Measurements from ENCODE around the gene MYBPH. TPM values are rescaled to one million over a fixed set of nuclear protein-coding genes. Genes with fewer than 3 reads are reported as not detected.

MYBPH gene
- polyA plus RNA-seq, 2 of the 4 experiments (the other 2 are of a cell fraction), result not detected

DNA sequence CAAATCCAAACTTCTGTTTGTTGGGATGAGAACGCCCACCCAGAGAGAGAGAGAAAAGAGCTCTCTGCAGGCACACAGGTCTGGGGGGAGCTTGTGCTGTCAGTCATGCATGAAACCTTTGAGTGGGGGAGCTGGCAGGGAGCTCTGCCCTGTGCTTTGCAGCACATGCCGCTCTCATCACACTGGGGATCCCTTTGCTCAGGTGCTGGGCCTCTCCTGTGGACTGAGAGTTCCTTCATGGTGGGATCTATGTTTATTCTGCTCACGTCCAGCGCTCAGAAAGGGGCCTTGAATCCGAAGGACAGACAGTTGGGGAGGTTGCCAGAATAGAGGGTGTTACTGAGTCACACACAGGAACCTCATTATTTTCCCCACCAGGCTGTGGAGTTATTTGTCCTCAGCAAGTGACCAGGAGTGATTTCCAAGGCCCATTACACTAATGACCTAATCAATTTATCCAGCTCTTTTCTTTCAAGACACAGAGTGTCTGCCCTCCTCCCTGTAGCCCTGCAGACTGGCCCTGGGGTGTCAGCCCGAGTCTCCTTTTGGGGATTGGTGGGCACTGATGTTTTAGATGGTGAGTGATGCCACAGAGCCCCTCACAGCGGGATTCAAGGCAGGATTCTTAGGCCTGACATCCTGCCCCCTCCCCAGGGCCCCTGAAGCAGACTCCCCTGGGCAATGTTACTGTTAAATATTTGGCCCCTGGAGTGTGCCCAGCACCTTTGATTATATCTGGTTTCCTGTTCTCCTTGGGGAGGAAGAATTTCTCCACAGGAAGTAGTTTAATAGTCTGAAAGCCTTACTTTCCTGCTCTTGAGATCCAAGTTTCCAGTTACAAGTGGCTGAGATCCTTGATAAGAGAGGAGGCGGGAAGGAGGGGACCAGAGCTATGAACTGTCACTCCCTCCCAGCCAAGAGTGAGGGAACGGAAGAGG is 22.3 kb downstream of the MYBPH start (continued):
- TF ChIP-seq MYC (IDR thresholded peaks at IDR 0.05; ENCODE audit: borderline replicate concordance, low read length) (no peak), EHF (CRISPR knock-in tag; IDR thresholded peaks at IDR 0.05) (no peak), HEYL (CRISPR knock-in tag; IDR thresholded peaks at IDR 0.05) (no peak), FOSL2 (IDR thresholded peaks at IDR 0.05) (no peak), FOSL2 (CRISPR knock-in tag; IDR thresholded peaks at IDR 0.05) (no peak)

GRCh38 chr1:203152158-203153034 is 23.2 kb downstream of the MYBPH start:
- CTCF ChIA-PET, result interaction anchor here (0.6 to 3.3 kb wide), 5 partner anchors 16 to 259 kb away, joined by 3 to 16 read pairs (median 4); no protein-coding TSS in a partner anchor
- peak overlapping the region; percentile 33; the same call in 1 of the 3 replicates for H3K4me2 ChIP-seq
- TF ChIP-seq HOXB5 (CRISPR knock-in tag; IDR thresholded peaks at IDR 0.05) (no peak), CEBPB (IDR thresholded peaks at IDR 0.05) (peak; percentile 18 to 30; a peak in 1 of 4 replicates)

GRCh38 chr1:203151362-203152157 is 24.1 kb downstream of the MYBPH start:
- POLR2A ChIA-PET, result interaction anchor here (1.0 kb wide), 1 partner anchor 19 kb away, joined by 3 read pairs; no protein-coding TSS in a partner anchor
- TF ChIP-seq JUNB (IDR thresholded peaks at IDR 0.05) (no peak), MAFK (IDR thresholded peaks at IDR 0.05; ENCODE audit: partially characterized antibody) (no peak), FOXS1 (CRISPR knock-in tag; IDR thresholded peaks at IDR 0.05) (no peak), HEYL (CRISPR knock-in tag; IDR thresholded peaks at IDR 0.05) (no peak), EHMT2 (IDR thresholded peaks at IDR 0.05; ENCODE audit: low read depth) (no peak)
- 64% methylated on average over 9 of the region's 9 CpGs for WGBS (ENCODE audit: missing lambda C conversion rate)
- no peak overlapping the region for H3K4me3 ChIP-seq
- peak overlapping the region in 1 of 2 experiments; percentile 51; a peak in 1 of 6 replicates for H3K27ac ChIP-seq
- CTCF ChIA-PET, result interaction anchor here (1.1 to 3.3 kb wide), 7 partner anchors 13 to 260 kb away, joined by 3 to 16 read pairs (median 4); no protein-coding TSS in a partner anchor
- no peak for FAIRE-seq
- no peak overlapping the region for H3K4me2 ChIP-seq
- no peaks in the 10 kb centered on the region for H3K9me3 ChIP-seq
- no peak for ATAC-seq
- H3K4me1 ChIP-seq, result peaks cover 19% of the 10 kb centered on the region
- DNase-seq (ENCODE audit: low read depth in 1 of 2, low spot score in 1 of 2), result no peak

More at GRCh38 chr1:203152158-203153034, 23.2 kb downstream of the MYBPH start:
- ATAC-seq, result peak in 1 of 2 experiments; percentile 13; a peak in 2 of 6 replicates
- DNase-seq (ENCODE audit: low read depth in 1 of 2, low spot score in 1 of 2), result peak in 1 of 2 experiments; percentile 38
- POLR2A ChIA-PET, result no interaction called here
- WGBS (ENCODE audit: missing lambda C conversion rate), result 41% methylated on average over 10 of the region's 10 CpGs
- Histone ChIP-seq H3K9me3 (no peaks in the 10 kb centered on the region; the same call in 2 of the 3 replicates), H3K27ac (peak overlapping the region in 1 of 2 experiments; percentile 51; a peak in 1 of 6 replicates), H3K4me1 (peaks cover 19% of the 10 kb centered on the region), H3K4me3 (no peak overlapping the region)
- FAIRE-seq, result no peak

GRCh38 chr1:203150511-203151297 is 24.9 kb downstream of the MYBPH start:
- Histone ChIP-seq H3K4me2 (no peak overlapping the region), H3K4me3 (no peak overlapping the region), H3K4me1 (peaks cover 19% of the 10 kb centered on the region), H3K27ac (no peak overlapping the region), H3K9me3 (no peaks in the 10 kb centered on the region)
- POLR2A ChIA-PET, result interaction anchor here (1.0 kb wide), 1 partner anchor 18 kb away, joined by 3 read pairs; no protein-coding TSS in a partner anchor
- no peak for DNase-seq (ENCODE audit: low read depth in 1 of 2, low spot score in 1 of 2)
- FAIRE-seq, result no peak
- CTCF ChIA-PET, result interaction anchor here (0.6 to 3.1 kb wide), 5 partner anchors 14 to 117 kb away, joined by 3 to 12 read pairs (median 4); no protein-coding TSS in a partner anchor
- ATAC-seq, result no peak
- 67% methylated on average over 8 of the region's 9 CpGs for WGBS (ENCODE audit: missing lambda C conversion rate)
- no peak for TF ChIP-seq TFCP2L1 (CRISPR knock-in tag; IDR thresholded peaks at IDR 0.05)
- no peak for TF ChIP-seq MAFK (IDR thresholded peaks at IDR 0.05; ENCODE audit: partially characterized antibody)
- TF ChIP-seq BHLHE40 (IDR thresholded peaks at IDR 0.05; ENCODE audit: low read depth, low read length), result no peak
- no peak for TF ChIP-seq HES2 (IDR thresholded peaks at IDR 0.05)
- no peak for TF ChIP-seq PBX3 (IDR thresholded peaks at IDR 0.05)
- no peak for TF ChIP-seq POLR2A (IDR thresholded peaks at IDR 0.05; ENCODE audit: low read length)
- TF ChIP-seq HMGXB4 (CRISPR knock-in tag; IDR thresholded peaks at IDR 0.05; ENCODE audit: borderline replicate concordance), result no peak
- TF ChIP-seq, protein P1, sequence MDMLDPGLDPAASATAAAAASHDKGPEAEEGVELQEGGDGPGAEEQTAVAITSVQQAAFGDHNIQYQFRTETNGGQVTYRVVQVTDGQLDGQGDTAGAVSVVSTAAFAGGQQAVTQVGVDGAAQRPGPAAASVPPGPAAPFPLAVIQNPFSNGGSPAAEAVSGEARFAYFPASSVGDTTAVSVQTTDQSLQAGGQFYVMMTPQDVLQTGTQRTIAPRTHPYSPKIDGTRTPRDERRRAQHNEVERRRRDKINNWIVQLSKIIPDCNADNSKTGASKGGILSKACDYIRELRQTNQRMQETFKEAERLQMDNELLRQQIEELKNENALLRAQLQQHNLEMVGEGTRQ (IDR thresholded peaks at IDR 0.05), result no peak
- no peak for TF ChIP-seq EHMT2 (IDR thresholded peaks at IDR 0.05; ENCODE audit: low read depth)
- TF ChIP-seq FOSB (CRISPR knock-in tag; IDR thresholded peaks at IDR 0.05), result no peak
